Erythroblast (primary cell): Measurements from ENCODE around the gene CD164L2.

ENCODE experiments used
- DNase-seq, 2 experiments: peaks; one replicate each; lab custom pipeline; 2025; lab: John Stamatoyannopoulos, UW
- GATA1 ChIP-seq: IDR thresholded peaks from 2 replicates; pipeline ENCODE4 v1.6.1; 2011; ENCODE audit warnings: low read depth, mild to moderate bottlenecking, control low read depth, low read length, moderate library complexity
- POLR2A ChIP-seq: IDR thresholded peaks from 2 replicates; pipeline ENCODE4 v1.6.1; 2011; ENCODE audit warnings: mild to moderate bottlenecking, low read length

The CD164L2 gene

DNA sequence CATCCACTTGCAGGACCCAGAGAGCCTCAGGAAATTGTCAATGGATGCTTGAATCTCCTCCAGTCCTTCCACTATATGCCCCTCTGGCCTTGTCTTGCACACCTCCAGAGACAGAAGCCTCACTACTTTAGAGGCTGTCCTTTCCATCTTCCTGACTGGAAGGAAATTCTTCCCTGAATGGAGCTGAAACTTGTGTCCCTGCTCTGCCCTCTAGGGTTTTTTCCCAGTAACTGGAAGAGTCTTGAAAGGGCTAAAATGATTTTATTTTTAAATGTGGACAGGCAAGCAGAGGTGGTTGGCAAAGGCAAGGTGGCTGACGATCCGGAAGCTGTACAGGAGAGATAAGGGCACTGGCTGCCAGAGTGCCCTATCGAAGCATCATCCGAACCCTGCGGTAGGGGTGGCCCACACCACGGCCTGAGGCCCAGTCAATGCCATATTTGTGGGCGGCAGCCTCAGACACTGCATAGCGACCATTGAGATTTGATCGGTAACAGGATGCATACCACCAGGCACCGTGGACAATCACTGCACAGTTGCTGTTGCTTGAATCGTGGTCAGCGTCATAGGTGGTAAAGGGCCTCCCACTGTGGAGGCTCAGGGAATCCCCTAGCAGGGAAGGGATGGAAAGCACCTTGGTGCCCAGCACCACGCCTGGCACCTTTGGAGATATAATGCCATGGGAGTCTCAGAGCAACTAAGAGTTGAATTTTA lies 14.1 kb downstream of the CD164L2 start:
- peak in 1 of 2 experiments; percentile 67 for DNase-seq
- TF ChIP-seq POLR2A (no peak), GATA1 (no peak)

DNA sequence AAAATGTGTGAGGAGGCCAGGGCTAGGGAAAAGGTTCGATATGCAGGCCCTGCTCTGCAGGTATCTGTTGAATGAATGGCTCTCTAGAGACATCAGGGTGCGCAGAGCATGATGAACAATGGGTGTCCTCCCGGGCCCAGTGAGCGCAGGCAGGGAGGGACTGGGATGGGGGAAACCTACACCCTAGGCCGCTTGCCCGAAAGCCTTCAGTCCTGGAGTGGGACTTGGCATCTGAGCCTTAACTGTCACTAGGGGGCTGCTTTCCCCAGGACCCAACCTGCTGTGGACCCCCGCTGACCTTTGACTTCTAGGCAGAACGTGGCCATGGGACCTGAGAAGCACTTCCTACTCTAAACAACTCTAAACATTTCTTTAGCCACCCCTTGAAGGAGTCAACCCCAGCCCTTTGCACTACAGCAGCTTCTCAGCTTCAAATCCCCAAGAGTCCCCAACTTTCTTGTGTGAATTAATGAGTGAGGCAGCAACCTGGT lies 15.9 kb downstream of the CD164L2 start:
- DNase-seq, result no peak
- TF ChIP-seq GATA1, result no peak
- TF ChIP-seq POLR2A, result no peak

DNA sequence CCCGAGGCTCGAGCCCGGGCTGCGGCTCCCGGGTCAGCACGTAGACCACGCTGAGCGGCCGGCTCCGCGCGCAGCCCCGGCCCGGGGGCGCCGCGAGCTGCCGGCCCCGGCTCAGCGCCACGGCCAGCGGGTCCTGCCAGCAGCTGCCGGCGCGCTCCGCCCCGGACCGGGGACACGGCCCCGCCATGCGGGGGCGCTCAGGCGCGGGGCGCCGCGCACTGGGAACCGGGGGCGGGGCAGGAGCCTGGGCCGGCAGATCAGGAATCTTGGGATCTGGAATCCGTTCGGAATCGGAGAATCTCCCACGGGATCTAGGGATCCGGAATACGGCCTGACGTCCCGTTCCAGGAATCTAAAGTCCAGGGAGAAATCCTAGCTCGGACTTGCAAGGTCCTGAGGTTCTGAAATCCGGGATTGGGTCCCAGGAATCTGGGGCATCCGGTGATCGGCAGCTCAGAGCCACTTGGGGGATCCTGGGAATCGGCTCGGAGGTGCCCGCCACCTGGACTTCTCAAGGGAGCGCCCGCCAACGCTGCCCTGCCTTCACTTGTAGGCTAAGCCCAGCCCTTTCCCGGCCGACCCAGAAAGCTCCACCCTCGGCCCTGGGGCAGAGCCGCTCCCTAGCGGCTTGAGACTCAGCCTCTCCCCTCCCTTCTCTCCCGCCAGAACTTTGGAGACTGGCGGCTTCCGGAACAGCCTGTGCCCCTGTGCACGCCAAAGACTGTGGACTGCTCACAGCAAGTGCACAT lies 16.5 kb downstream of the CD164L2 start, which contains the start of gene MAP3K6:
Gene MAP3K6, minus strand, starts transcription at position 551 of the 749 bp plus-strand sequence. Its CDS starts 364 bp downstream, at position 187.
- peak in 1 of 2 experiments; percentile 72 for DNase-seq
- TF ChIP-seq POLR2A (no peak), GATA1 (no peak)

DNA sequence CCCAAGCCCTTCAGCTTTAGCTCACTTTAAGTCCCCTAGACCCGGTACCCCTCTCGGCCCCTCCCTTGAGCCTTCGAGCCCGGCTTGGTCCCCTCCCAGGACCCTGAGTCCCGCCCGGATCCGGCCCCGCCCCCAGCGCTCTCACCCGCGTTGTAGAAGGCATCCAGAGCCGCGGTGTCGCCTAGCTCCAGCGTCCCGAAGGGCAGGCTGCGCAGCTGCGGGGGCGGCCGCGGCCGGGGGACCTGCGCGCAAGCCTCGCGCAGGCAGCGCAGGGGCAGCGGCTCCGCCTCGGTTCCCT lies 17.1 kb downstream of the CD164L2 start:
- peak in 1 of 2 experiments; percentile 77 for DNase-seq
- TF ChIP-seq GATA1, result no peak
- no peak for TF ChIP-seq POLR2A

DNA sequence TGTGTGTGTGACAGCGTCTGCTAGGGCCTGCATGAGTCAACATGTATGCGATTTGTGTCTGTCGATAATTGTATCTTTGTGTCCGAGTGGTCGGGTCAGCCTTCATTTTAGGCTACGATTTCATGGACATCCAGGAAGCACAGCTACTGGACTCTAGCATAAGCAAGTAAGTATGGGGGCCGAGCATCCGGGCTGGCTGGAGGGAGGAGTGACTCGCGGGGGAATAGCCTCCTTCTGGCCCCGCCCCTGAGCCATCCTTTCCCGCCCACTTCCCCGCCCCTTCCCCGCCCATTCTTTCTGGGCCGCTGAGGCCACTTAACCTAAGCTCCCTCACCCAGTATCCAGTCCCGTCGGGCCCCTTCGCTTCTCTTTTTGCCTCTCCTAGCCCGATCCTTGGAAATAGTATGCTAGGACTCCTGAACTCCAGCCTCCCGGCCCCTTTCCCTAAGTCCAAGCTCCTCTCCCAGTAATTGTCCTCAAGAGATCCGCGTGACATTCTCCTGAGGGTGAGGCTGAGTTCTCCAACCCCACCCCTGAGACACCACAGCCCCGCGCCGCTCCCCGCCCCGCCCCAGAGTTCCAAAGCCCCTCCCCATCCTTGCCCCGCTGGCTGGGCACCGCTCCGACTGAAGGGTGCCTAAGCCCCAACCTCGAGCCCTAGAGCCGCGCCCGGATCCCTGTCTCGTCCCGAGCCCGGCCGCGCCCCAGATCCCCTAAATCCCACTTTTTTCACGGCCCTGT lies 17.6 kb downstream of the CD164L2 start:
- DNase-seq, result peak in 1 of 2 experiments; percentile 91
- TF ChIP-seq POLR2A, result no peak
- no peak for TF ChIP-seq GATA1

DNA sequence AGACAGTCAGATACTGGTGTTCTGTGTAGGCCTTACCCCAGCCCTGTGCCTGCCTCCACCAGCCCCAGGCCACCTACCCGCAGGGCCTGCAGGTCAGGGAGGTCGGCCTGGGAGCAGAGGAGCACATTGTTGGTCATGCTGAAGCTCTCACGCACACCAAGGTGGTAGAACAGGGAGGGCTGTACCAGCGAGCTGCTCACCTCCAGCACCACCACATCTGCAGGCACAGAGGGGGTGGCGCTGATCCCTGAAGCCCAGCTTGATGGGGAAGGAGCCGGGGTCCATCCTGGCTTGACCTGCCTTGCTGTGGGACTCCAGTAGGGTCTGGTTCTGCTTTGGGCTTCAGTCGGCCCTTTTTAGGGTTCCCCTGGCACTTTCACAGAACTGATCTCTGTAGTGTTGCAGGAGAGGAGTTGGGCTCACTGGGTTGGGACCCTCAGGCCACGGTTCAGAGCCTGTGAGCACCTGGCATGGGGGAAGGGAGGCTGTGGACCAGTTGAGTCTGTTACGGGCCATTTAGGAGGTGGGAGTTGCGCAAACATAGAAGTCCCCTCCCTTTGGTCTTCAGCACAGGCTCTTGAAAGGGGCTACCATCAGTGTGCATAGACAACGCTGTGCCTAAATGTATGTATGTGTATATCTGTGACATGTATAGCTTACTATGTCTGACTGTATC lies 18.3 kb downstream of the CD164L2 start:
- no peak for TF ChIP-seq POLR2A
- no peak for TF ChIP-seq GATA1
- no peak for DNase-seq

DNA sequence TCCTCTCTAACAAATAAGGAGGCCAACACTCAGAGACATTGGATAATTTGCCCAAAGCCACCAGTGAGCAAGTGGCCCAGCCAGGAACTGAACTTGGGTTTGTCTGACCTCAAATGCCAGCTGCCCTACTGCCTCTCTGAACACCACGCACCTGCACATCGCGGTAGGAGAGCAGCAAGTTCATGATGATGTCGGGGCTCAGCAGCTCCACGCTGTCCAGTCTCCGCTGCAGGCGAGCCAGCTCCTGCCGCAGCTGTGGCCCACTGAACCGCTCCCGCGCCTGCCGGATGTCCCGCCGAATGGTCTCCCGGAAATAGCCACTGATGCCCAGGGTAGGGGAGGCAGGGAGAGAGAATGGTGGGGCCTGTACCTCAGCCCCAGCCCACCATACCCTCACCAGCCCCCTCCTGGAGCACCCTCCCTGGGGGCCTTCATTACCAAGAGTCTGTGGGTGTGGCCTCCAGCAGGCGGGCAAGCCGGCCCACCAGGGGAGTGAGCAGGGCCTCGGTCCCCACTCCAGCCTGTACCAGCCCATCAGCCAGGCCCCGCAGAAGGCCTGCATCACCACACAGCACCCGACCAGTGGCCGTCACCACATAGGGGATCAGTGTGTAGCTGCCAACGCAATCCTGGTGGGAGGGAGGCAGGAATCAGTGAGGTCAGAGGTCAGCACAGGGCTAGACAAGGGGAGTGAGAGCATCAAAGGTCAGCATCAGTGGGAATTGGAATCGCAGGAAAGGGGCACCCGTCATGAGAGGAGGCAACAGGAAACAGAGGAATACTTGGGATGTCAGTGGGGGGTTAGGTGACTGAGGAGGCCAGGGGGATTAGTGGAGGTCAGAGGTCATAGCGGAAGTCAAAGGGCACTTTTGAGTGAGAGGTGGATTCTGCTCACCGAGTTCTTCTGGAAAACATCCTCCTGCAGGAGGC lies 19.1 kb downstream of the CD164L2 start:
- DNase-seq, result no peak
- TF ChIP-seq POLR2A (no peak), GATA1 (no peak)

DNA sequence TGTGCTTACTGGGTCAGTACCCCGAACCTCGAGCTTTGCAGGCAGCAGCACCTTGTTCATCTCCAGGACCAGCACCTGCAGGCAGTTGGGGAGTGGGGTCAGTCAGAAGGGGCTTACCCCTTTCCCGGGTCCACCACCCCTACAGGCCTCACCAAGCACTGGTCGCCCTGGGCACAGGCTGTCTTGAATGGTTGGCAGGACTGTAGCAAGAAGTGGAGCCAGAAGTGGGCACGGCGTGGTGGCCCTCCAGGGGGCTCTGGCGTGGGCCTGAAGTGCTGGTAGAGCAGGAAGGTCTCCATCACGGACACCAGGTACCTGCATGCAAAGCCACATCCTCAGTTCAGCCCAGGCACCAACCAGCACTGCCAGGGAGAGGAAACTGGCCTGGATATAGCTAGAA lies 21.6 kb downstream of the CD164L2 start:
- no peak for DNase-seq
- TF ChIP-seq GATA1 (no peak), POLR2A (no peak)

DNA sequence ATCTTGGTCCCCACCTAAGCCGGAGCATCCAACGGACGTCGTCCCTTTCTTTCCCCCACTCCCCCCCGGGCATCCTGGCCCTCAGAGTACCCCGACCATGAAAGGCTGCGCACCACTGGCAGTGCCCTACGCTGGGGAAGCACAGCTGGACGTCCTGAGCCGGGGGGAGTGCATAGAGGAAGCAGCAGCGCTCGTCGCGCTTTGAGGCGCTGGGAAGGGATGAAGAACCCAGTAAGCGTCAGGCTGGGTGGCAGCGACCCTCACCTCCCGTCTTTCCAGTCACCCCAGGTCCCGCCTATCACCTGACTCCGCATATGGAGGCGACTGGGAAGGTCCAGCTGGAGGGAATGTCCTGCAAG lies 22.1 kb downstream of the CD164L2 start:
- no peak for DNase-seq
- no peak for TF ChIP-seq GATA1
- no peak for TF ChIP-seq POLR2A

DNA sequence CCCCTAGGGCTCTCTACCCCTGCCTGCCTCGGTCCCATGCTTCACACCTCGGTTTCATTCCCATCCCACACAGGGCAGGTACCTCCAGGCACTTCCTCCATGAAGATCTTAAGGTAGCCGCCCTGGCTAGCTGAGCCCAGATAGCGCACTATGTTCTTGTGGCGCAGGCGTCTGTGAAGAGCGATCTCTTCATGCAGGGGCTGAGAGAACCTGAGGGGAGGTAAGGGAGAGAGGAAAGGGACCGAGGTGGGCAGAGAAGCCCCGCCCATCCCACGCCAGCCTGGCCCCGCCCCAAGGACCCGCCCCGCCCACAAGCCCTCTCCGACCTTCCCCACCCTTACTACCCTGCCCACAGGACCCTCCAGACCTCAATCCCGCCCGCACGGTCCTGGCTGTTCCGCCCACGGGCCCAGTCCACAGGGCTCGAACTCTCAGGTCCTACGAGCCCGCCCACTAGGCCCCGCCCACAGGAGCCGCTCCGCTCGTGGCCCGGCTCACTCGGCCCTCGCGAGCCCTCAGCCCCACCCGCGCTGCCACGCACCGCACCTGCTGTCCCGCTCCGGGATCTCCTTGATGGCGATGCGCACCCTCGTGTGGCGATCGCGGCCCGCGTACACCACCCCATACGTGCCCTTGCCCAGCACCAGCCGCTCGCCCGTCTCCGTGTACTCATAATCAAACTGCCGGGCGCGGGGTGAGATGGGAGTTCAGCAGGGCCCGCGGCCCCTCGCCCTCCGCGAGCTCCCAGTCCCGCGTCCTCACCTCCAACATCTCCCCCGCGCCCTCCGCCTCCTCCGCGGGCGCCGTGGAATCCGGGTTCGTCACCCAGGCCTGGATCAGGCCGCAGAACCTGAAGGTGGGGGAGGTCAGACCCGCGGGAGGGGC lies 22.7 kb downstream of the CD164L2 start:
- TF ChIP-seq GATA1, result no peak
- TF ChIP-seq POLR2A, result no peak
- DNase-seq, result peak in 1 of 2 experiments; percentile 59

DNA sequence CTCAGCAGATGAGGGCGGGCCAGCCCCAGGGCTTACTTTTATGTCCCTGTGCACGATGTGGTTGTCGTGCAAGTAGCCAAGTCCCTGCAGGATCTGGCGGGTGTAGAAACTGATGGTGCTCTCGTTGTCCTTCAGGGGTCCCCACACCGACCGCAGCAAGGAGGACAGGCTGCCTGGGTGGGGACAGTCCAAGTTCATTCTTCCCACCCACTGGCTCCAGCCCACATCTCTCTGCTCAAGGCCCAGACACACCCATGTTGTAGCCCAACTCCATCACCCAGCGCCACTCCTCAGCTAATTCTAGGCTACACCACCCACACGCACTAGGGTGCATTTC lies 23.3 kb downstream of the CD164L2 start:
- no peak for DNase-seq
- TF ChIP-seq POLR2A (no peak), GATA1 (no peak)
